ENCODE measurements around the gene SCARB2. TPM values are rescaled to one million over a fixed set of nuclear protein-coding genes. Genes with fewer than 3 reads are reported as not detected.

SCARB2 gene
- total and polyA plus RNA-seq, 7 donors = 29.4 to 160 (median 119) TPM

DNA sequence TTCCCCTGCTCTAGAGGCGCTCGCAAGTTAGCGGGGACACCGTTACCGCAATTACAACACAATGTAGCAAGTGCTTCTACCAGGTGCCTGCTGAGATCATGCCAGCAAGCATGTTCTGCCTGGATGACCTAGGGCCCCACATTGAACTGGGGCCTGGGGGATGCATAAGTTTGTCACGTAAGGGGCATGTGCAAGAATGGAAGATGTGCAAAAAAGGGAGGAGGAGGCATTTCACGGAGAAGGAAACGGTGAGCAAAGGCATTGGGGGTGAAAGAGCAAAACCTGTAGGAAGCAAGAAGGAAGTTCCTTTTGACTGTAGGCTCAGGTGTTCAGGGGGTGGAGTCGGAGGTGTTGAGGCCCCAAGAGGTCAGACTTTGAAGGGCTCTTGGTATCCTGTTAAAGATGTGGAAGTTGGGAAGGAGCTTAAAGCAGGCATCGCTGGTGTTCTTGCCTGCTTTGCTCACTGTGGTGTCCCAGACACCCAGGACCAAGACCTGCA lies 602 bp upstream of the SCARB2 start:
- TF ChIP-seq, protein P1, sequence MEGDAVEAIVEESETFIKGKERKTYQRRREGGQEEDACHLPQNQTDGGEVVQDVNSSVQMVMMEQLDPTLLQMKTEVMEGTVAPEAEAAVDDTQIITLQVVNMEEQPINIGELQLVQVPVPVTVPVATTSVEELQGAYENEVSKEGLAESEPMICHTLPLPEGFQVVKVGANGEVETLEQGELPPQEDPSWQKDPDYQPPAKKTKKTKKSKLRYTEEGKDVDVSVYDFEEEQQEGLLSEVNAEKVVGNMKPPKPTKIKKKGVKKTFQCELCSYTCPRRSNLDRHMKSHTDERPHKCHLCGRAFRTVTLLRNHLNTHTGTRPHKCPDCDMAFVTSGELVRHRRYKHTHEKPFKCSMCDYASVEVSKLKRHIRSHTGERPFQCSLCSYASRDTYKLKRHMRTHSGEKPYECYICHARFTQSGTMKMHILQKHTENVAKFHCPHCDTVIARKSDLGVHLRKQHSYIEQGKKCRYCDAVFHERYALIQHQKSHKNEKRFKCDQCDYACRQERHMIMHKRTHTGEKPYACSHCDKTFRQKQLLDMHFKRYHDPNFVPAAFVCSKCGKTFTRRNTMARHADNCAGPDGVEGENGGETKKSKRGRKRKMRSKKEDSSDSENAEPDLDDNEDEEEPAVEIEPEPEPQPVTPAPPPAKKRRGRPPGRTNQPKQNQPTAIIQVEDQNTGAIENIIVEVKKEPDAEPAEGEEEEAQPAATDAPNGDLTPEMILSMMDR (IDR thresholded peaks at IDR 0.05) = no peak
- intact Hi-C loops (cut with DNase I) = loop anchor here (5.0 to 10.0 kb wide), 3 partner anchors 38 to 861 kb away; partner anchors contain the start of genes CCNI and FAM47E
- Histone ChIP-seq H3K36me3 (no peaks in the 10 kb centered on the region), H3K4me1 (peaks cover 0 to 51% (median 45%) of the 10 kb centered on the region in 4 donors), H3K27me3 (no peaks in the 10 kb centered on the region), H3K9me3 (no peaks in the 10 kb centered on the region), H3K27ac (peak overlapping the region; percentile 93 to 99 (median 96)), H3K4me3 (peak overlapping the region; percentile 37 to 79 (median 68))
- WGBS, 2 donors = 3 to 9% methylated on average over 10 of the region's 10 CpGs
- DNase-seq = no peak

DNA sequence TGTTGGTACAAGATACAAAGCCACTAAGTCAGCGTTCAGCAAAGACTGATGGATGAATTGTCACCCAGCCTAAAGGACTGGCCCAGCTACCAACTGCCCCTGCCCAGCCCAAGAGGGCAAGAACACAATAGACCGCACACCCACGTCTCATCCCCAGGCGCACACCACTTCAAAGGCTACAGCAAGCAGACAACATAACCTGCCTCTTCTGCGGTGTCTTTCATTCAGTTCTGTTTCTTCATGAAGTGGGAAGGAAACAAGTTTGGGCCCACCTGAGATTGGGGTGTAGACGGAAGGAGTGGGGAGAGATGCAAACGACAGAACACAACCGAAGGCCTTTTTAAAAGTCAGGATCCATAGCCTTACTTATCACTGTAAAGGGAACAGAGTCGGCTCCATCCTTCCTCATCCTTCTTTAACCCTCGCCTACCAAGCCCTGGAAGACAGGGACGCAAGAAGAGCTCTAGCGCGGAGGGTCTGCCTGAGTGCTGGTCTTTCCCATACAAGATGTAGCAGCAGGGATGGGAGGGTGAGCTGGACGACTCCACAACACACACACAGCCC lies 691 bp downstream of the SCARB2 start:
- no peaks in the 10 kb centered on the region for H3K36me3 ChIP-seq
- H3K4me3 ChIP-seq = peak overlapping the region; percentile 61 to 79 (median 73)
- DNase-seq = no peak
- H3K9me3 ChIP-seq = no peaks in the 10 kb centered on the region
- H3K4me1 ChIP-seq = peaks cover 0 to 62% (median 57%) of the 10 kb centered on the region in 4 donors
- WGBS, 2 donors = 2 to 4% methylated on average over 14 of the region's 14 CpGs
- H3K27ac ChIP-seq = peak overlapping the region; percentile 93 to 99 (median 96)
- intact Hi-C loops (cut with DNase I) = loop anchor here (1.0 to 10.0 kb wide), 6 partner anchors 14 to 862 kb away; partner anchors contain the start of genes CCNI, FAM47E and STBD1
- no peaks in the 10 kb centered on the region for H3K27me3 ChIP-seq
- TF ChIP-seq EP300 (IDR thresholded peaks at IDR 0.05) = no peak
- no peak for TF ChIP-seq POLR2AphosphoS5 (IDR thresholded peaks at IDR 0.05)
- no peak for TF ChIP-seq POLR2A (IDR thresholded peaks at IDR 0.05)
- TF ChIP-seq, protein P1 (IDR thresholded peaks at IDR 0.05) = no peak

DNA sequence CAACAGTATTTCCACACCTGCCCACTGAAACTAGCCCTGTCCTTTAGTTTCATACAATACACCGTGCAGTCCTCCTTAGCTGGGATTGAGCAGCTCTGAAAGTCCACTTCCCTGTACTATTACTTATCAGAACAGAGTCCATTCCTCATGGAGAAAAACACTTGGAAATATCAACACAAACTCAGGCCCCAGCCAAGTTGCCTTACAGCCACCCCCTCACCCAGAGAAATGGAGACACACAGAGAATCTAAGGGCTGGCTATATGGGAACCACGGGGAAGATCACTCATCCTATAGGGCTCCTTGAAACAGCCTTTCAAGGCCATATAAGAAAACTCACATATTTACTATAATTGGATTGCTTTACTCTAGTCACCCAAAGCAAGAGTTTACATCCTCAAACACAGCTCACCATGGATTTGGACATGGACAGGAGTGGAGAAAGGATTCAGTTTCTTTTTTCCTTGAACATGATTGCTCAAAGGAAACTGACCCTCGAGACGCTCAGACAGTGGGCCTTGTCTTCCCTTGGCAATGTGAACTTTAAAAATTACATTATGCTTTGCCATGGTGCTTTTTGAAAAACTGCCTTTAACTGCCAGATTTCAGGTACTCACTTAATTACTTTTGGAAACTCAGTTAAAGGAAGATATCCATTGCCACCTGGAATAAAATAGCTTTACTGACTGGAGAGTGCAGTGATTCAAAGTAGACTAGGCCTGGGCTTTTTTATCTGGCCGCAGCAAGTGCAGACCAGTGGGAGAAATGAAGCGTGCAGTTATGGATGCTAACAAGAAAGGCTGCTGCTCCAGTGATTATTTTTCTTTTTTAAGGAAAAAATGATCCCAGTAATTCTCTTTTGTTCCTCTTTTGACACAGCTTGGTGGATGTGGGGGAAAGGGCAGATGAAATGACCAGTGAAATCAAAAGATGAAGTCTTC lies 1.6 kb downstream of the SCARB2 start:
- Histone ChIP-seq H3K9me3 (no peaks in the 10 kb centered on the region), H3K4me3 (peak overlapping the region; percentile 61 to 79 (median 73)), H3K4me1 (peaks cover 0 to 70% (median 66%) of the 10 kb centered on the region in 4 donors), H3K27me3 (no peaks in the 10 kb centered on the region), H3K27ac (peak overlapping the region; percentile 93 to 99 (median 96)), H3K36me3 (no peaks in the 10 kb centered on the region)
- WGBS, 2 donors = 15 to 48% methylated on average over 6 of the region's 6 CpGs
- no peak for TF ChIP-seq POLR2A (IDR thresholded peaks at IDR 0.05)
- no peak for TF ChIP-seq EP300 (IDR thresholded peaks at IDR 0.05)
- TF ChIP-seq, protein P1 (IDR thresholded peaks at IDR 0.05) = no peak
- TF ChIP-seq POLR2AphosphoS5 (IDR thresholded peaks at IDR 0.05) = no peak
- DNase-seq = no peak
- intact Hi-C loops (cut with DNase I) = loop anchor here (2.0 to 10.0 kb wide), 4 partner anchors 13 to 863 kb away; partner anchors contain the start of genes CCNI and FAM47E

DNA sequence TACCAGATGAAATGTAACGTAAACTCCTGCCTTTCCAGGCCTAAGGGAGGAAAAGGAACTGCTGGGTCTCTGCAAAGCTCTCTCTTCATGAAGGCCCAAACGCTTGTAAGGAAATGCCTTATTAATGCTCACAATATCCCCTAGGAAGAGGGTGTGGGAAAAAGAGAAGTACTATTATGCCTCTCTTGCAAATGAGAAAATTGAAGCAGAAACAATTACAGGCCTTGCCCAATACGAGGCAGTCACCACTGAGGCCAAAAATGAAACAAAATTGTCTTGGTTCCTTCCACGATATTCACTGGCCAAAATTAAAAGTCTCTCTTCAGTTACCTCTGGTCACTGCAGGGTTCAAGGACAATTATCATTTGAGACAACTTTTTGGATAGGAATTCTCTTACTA lies 3.2 kb downstream of the SCARB2 start:
- Histone ChIP-seq H3K9me3 (no peaks in the 10 kb centered on the region), H3K27me3 (no peaks in the 10 kb centered on the region), H3K4me3 (peak overlapping the region in 2 of 4 donors; percentile 76 to 79), H3K4me1 (peaks cover 0 to 85% (median 82%) of the 10 kb centered on the region in 4 donors), H3K36me3 (no peaks in the 10 kb centered on the region), H3K27ac (peak overlapping the region; percentile 93 to 99 (median 96))
- intact Hi-C loops (cut with DNase I) = loop anchor here (5.0 to 10.0 kb wide), 3 partner anchors 42 to 864 kb away; partner anchors contain the start of genes CCNI and FAM47E
- TF ChIP-seq POLR2A (IDR thresholded peaks at IDR 0.05) (no peak), POLR2AphosphoS5 (IDR thresholded peaks at IDR 0.05) (no peak), EP300 (IDR thresholded peaks at IDR 0.05) (no peak)
- TF ChIP-seq, protein P1 (IDR thresholded peaks at IDR 0.05) = no peak
- WGBS, 2 donors = 56 to 66% methylated on average over 4 of the region's 4 CpGs
- DNase-seq = no peak

All from sigmoid colon (tissue), 7 donors.